GM19025 (cell line): ENCODE measurements around the gene ZSCAN25.
"Not testable (repeated sequence)": the region's sequence is repeated elsewhere in the genome, so short reads cannot be mapped to it uniquely, and the experiment has no call there.

ENCODE experiments used
- ATAC-seq: cut with Tn5 transposase; IDR thresholded peaks from one replicate; pipeline ENCODE4 v1.9.1; 2021; ENCODE audit warnings: mild to moderate bottlenecking, low read depth, moderate library complexity; ENCODE audit not compliant: unreplicated experiment

Gene ZSCAN25

GRCh38 chr7:99616359-99617191 lies at the start of gene ZSCAN25:
Gene ZSCAN25 (plus strand): TSS chr7:99616946. CDS start chr7:99619607, 2,661 bp downstream.
- ATAC-seq, result peak; percentile 95

- not testable (repeated sequence) for ATAC-seq
Observed at GRCh38 chr7:99568770-99569169, 48.0 kb upstream of the ZSCAN25 start.

- no peak for ATAC-seq
Observed at GRCh38 chr7:99571768-99572167, 45.0 kb upstream of the ZSCAN25 start.

- ATAC-seq, result no peak
Observed at GRCh38 chr7:99573257-99573656, 43.5 kb upstream of the ZSCAN25 start.

- no peak for ATAC-seq
Observed at GRCh38 chr7:99576251-99576650, 40.5 kb upstream of the ZSCAN25 start.

GRCh38 chr7:99579281-99579955 lies 37.3 kb upstream of the ZSCAN25 start:
- ATAC-seq, result no peak

GRCh38 chr7:99579956-99580777 lies 36.6 kb upstream of the ZSCAN25 start:
- no peak for ATAC-seq

GRCh38 chr7:99580778-99581332 lies 35.9 kb upstream of the ZSCAN25 start:
- not testable (repeated sequence) for ATAC-seq

GRCh38 chr7:99588868-99589267 lies 27.9 kb upstream of the ZSCAN25 start:
- ATAC-seq, result no peak

GRCh38 chr7:99594948-99595745 lies 21.6 kb upstream of the ZSCAN25 start:
- ATAC-seq, result no peak

- ATAC-seq, result no peak
Observed at GRCh38 chr7:99596408-99596955, 20.3 kb upstream of the ZSCAN25 start.

- no peak for ATAC-seq
Observed at GRCh38 chr7:99597762-99598501, 18.8 kb upstream of the ZSCAN25 start, which contains the start of gene TMEM225B. Gene TMEM225B (plus strand): TSS chr7:99598267. CDS start chr7:99604389, 6,122 bp downstream.

- no peak for ATAC-seq
Observed at GRCh38 chr7:99599836-99600235, 16.9 kb upstream of the ZSCAN25 start.

- ATAC-seq, result no peak
Observed at GRCh38 chr7:99601656-99602310, 15.0 kb upstream of the ZSCAN25 start.

- no peak for ATAC-seq
Observed at GRCh38 chr7:99605527-99605926, 11.2 kb upstream of the ZSCAN25 start.

GRCh38 chr7:99606531-99606930 lies 10.2 kb upstream of the ZSCAN25 start:
- ATAC-seq, result no peak

- no peak for ATAC-seq
Observed at GRCh38 chr7:99607548-99607947, 9.2 kb upstream of the ZSCAN25 start.

- ATAC-seq, result no peak
Observed at GRCh38 chr7:99614495-99614894, 2.3 kb upstream of the ZSCAN25 start.
